HEK293 (cell line): ENCODE data around the gene NDUFV1.

Experiments used
- CTCF ChIA-PET: fragments of 350-600 bp; formaldehyde crosslinking; extraction: SDS; loops from one replicate; lab custom pipeline; 2021; ENCODE audit warnings: antibody characterized with exemption; lab: Yijun Ruan, JAX
- POLR2A ChIA-PET: fragments of 300-600 bp; formaldehyde crosslinking; extraction: SDS; loops from one replicate; lab custom pipeline; 2020; ENCODE audit warnings: antibody characterized with exemption, inconsistent platforms; lab: Yijun Ruan, JAX
- H3K27ac ChIP-seq: fragments of 200-500 bp; sonication (Bioruptor generic); 2 replicates; pipeline ENCODE4 v1.5.1; 2014; ENCODE audit warnings: low read depth, low read length, control low read depth, inconsistent platforms; ENCODE audit errors: extremely low read depth
- H3K36me3 ChIP-seq, 2 experiments: fragments of 200-500 bp in 1 of 2; sonication (Bioruptor generic) in 1 of 2; 1 replicate in 1 of 2; 2 replicates in 1 of 2; pipeline ENCODE4 v1.5.1; 2014 to 2017; ENCODE audit warnings: inconsistent platforms in 2 of 2, low read length in 2 of 2; ENCODE audit not compliant: control insufficient read depth in 2 of 2, insufficient read depth in 1 of 2
- H3K4me1 ChIP-seq: fragments of 200-500 bp; sonication (Bioruptor generic); 2 replicates; pipeline ENCODE4 v1.5.1; 2014; ENCODE audit warnings: mild to moderate bottlenecking, low read length, inconsistent platforms; ENCODE audit not compliant: control insufficient read depth, insufficient read depth
- H3K4me3 ChIP-seq: 2 replicates; pipeline ENCODE4 v1.5.1; 2011; ENCODE audit warnings: low read depth, mild to moderate bottlenecking, control low read depth, low read length, moderate library complexity
- H3K9me3 ChIP-seq: fragments of 200-500 bp; sonication (Bioruptor generic); 2 replicates; pipeline ENCODE4 v1.5.1; 2014; ENCODE audit warnings: low read depth, low read length, inconsistent platforms; ENCODE audit not compliant: control insufficient read depth, insufficient read depth
- BCL11A ChIP-seq: fragments of 450-650 bp; formaldehyde crosslinking; IDR thresholded peaks from 2 replicates; pipeline ENCODE4 v1.5.1; 2016; ENCODE audit warnings: low read depth, missing biosample characterization, missing genetic modification characterization
- GLI2 ChIP-seq: fragments of 450-650 bp; formaldehyde crosslinking; IDR thresholded peaks from 2 replicates; pipeline ENCODE4; 2017; ENCODE audit warnings: missing biosample characterization, missing genetic modification characterization, low read depth, borderline replicate concordance
- INSM2 ChIP-seq: fragments of 450-650 bp; formaldehyde crosslinking; IDR thresholded peaks from 2 replicates; pipeline ENCODE4 v1.5.1; 2016; ENCODE audit warnings: missing biosample characterization, missing genetic modification characterization
- OSR2 ChIP-seq: fragments of 450-650 bp; formaldehyde crosslinking; IDR thresholded peaks from 2 replicates; pipeline ENCODE4 v1.5.1; 2016; ENCODE audit warnings: missing biosample characterization, missing genetic modification characterization
- PRDM6 ChIP-seq: fragments of 450-650 bp; formaldehyde crosslinking; IDR thresholded peaks from 2 replicates; pipeline ENCODE4 v1.5.1; 2017; ENCODE audit warnings: missing biosample characterization, missing genetic modification characterization
- SETDB1 ChIP-seq: IDR thresholded peaks from one replicate; pipeline ENCODE4 v1.6.1; 2017; ENCODE audit warnings: mild to moderate bottlenecking, low read length, moderate library complexity, mixed read lengths; ENCODE audit not compliant: insufficient read length
- ZBTB48 ChIP-seq: fragments of 450-650 bp; formaldehyde crosslinking; IDR thresholded peaks from 2 replicates; pipeline ENCODE4 v1.5.1; 2016; ENCODE audit warnings: missing biosample characterization, missing genetic modification characterization
- ZFP69B ChIP-seq: fragments of 450-650 bp; formaldehyde crosslinking; IDR thresholded peaks from 2 replicates; pipeline ENCODE4 v1.5.1; 2016; ENCODE audit warnings: missing biosample characterization, missing genetic modification characterization
- ZNF138 ChIP-seq: fragments of 450-650 bp; formaldehyde crosslinking; IDR thresholded peaks from 2 replicates; pipeline ENCODE4 v1.5.1; 2016; ENCODE audit warnings: missing biosample characterization, missing genetic modification characterization, borderline replicate concordance
- ZNF239 ChIP-seq: fragments of 450-650 bp; formaldehyde crosslinking; IDR thresholded peaks from 2 replicates; pipeline ENCODE4 v1.5.1; 2016; ENCODE audit warnings: missing biosample characterization, missing genetic modification characterization
- ZNF292 ChIP-seq: fragments of 450-650 bp; formaldehyde crosslinking; IDR thresholded peaks from 2 replicates; pipeline ENCODE4 v1.5.1; 2016; ENCODE audit warnings: low read depth, missing biosample characterization, missing genetic modification characterization, borderline replicate concordance
- ZNF398 ChIP-seq: fragments of 450-650 bp; formaldehyde crosslinking; IDR thresholded peaks from 2 replicates; pipeline ENCODE4 v1.5.1; 2017; ENCODE audit warnings: missing biosample characterization, missing genetic modification characterization
- ZNF404 ChIP-seq: fragments of 450-650 bp; formaldehyde crosslinking; IDR thresholded peaks from 2 replicates; pipeline ENCODE4 v1.5.1; 2017; ENCODE audit warnings: missing biosample characterization, missing genetic modification characterization
- ZNF433 ChIP-seq: fragments of 450-650 bp; formaldehyde crosslinking; IDR thresholded peaks from 2 replicates; pipeline ENCODE4 v1.5.1; 2016; ENCODE audit warnings: missing biosample characterization, missing genetic modification characterization, low read depth
- ZNF76 ChIP-seq: fragments of 450-650 bp; formaldehyde crosslinking; IDR thresholded peaks from 2 replicates; pipeline ENCODE4; 2016; ENCODE audit warnings: low read depth, missing biosample characterization, missing genetic modification characterization, borderline replicate concordance
- ZSCAN23 ChIP-seq: fragments of 450-650 bp; formaldehyde crosslinking; IDR thresholded peaks from 2 replicates; pipeline ENCODE4 v1.5.1; 2016; ENCODE audit warnings: missing biosample characterization, missing genetic modification characterization
- TF ChIP-seq, protein P1 (sequence below): fragments of 450-650 bp; formaldehyde crosslinking; IDR thresholded peaks from 2 replicates; pipeline ENCODE4; 2016; ENCODE audit warnings: missing biosample characterization, missing genetic modification characterization
- TF ChIP-seq, protein P2 (sequence below): fragments of 450-650 bp; formaldehyde crosslinking; IDR thresholded peaks from 2 replicates; pipeline ENCODE4 v1.5.1; 2016; ENCODE audit warnings: missing biosample characterization, missing genetic modification characterization, low read depth
- TF ChIP-seq, protein P3 (sequence below): fragments of 450-650 bp; formaldehyde crosslinking; IDR thresholded peaks from 2 replicates; pipeline ENCODE4 v1.5.1; 2016; ENCODE audit warnings: missing biosample characterization, missing genetic modification characterization
- TF ChIP-seq, protein P4 (sequence below): fragments of 450-650 bp; formaldehyde crosslinking; IDR thresholded peaks from 2 replicates; pipeline ENCODE4 v1.5.1; 2016; ENCODE audit warnings: missing biosample characterization, missing genetic modification characterization

Gene NDUFV1

GRCh38 chr11:67608486-67608885, 1.8 kb downstream of the NDUFV1 start (continued):
- TF ChIP-seq INSM2, result no peak
- TF ChIP-seq GLI2 (tag by site-specific recombination), result no peak
- no peak for TF ChIP-seq ZNF138 (tag by site-specific recombination)
- TF ChIP-seq ZNF292 (tag by site-specific recombination), result no peak
- TF ChIP-seq, protein P1, sequence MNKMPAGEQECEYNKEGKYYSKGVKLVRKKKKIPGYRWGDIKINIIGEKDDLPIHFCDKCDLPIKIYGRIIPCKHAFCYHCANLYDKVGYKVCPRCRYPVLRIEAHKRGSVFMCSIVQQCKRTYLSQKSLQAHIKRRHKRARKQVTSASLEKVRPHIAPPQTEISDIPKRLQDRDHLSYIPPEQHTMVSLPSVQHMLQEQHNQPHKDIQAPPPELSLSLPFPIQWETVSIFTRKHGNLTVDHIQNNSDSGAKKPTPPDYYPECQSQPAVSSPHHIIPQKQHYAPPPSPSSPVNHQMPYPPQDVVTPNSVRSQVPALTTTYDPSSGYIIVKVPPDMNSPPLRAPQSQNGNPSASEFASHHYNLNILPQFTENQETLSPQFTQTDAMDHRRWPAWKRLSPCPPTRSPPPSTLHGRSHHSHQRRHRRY (tag by site-specific recombination), result no peak
- no peak for TF ChIP-seq ZNF404
- TF ChIP-seq, protein P2, sequence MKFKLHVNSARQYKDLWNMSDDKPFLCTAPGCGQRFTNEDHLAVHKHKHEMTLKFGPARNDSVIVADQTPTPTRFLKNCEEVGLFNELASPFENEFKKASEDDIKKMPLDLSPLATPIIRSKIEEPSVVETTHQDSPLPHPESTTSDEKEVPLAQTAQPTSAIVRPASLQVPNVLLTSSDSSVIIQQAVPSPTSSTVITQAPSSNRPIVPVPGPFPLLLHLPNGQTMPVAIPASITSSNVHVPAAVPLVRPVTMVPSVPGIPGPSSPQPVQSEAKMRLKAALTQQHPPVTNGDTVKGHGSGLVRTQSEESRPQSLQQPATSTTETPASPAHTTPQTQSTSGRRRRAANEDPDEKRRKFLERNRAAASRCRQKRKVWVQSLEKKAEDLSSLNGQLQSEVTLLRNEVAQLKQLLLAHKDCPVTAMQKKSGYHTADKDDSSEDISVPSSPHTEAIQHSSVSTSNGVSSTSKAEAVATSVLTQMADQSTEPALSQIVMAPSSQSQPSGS (tag by site-specific recombination), result no peak

- no peaks in the 10 kb centered on the region for H3K9me3 ChIP-seq
- TF ChIP-seq ZNF398 (tag by site-specific recombination) (no peak), PRDM6 (no peak)
- no peak overlapping the region for H3K4me3 ChIP-seq
- ChIA-PET POLR2A (interaction anchor here (0.5 kb wide), 1 partner anchor 178 kb away, joined by 3 read pairs; no protein-coding TSS in a partner anchor), CTCF (no interaction called here)
- no peaks in the 10 kb centered on the region for H3K4me1 ChIP-seq
- no peak overlapping the region for H3K27ac ChIP-seq
- peaks cover 0 to 52% of the 10 kb centered on the region in 2 experiments; a peak in 1 of 3 replicates for H3K36me3 ChIP-seq
These were observed 2.6 kb downstream of the NDUFV1 start for GRCh38 chr11:67609316-67609715.

GRCh38 chr11:67610302-67610868, 3.6 kb downstream of the NDUFV1 start:
- H3K4me3 ChIP-seq, result no peak overlapping the region
- no peaks in the 10 kb centered on the region for H3K4me1 ChIP-seq
- ChIA-PET POLR2A (no interaction called here), CTCF (no interaction called here)
- H3K36me3 ChIP-seq, result peaks cover 0 to 52% of the 10 kb centered on the region in 2 experiments; a peak in 1 of 3 replicates
- no peaks in the 10 kb centered on the region for H3K9me3 ChIP-seq
- TF ChIP-seq OSR2, result no peak
- TF ChIP-seq ZSCAN23 (tag by site-specific recombination), result no peak
- no peak for TF ChIP-seq SETDB1
- no peak for TF ChIP-seq ZNF76
- TF ChIP-seq, protein P3, sequence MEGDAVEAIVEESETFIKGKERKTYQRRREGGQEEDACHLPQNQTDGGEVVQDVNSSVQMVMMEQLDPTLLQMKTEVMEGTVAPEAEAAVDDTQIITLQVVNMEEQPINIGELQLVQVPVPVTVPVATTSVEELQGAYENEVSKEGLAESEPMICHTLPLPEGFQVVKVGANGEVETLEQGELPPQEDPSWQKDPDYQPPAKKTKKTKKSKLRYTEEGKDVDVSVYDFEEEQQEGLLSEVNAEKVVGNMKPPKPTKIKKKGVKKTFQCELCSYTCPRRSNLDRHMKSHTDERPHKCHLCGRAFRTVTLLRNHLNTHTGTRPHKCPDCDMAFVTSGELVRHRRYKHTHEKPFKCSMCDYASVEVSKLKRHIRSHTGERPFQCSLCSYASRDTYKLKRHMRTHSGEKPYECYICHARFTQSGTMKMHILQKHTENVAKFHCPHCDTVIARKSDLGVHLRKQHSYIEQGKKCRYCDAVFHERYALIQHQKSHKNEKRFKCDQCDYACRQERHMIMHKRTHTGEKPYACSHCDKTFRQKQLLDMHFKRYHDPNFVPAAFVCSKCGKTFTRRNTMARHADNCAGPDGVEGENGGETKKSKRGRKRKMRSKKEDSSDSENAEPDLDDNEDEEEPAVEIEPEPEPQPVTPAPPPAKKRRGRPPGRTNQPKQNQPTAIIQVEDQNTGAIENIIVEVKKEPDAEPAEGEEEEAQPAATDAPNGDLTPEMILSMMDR (tag by site-specific recombination), result no peak
- no peak for TF ChIP-seq ZFP69B (tag by site-specific recombination)
- TF ChIP-seq ZNF404, result no peak
- TF ChIP-seq, protein P4, sequence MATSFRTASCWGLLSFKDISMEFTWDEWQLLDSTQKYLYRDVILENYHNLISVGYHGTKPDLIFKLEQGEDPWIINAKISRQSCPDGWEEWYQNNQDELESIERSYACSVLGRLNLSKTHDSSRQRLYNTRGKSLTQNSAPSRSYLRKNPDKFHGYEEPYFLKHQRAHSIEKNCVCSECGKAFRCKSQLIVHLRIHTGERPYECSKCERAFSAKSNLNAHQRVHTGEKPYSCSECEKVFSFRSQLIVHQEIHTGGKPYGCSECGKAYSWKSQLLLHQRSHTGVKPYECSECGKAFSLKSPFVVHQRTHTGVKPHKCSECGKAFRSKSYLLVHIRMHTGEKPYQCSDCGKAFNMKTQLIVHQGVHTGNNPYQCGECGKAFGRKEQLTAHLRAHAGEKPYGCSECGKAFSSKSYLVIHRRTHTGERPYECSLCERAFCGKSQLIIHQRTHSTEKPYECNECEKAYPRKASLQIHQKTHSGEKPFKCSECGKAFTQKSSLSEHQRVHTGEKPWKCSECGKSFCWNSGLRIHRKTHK (tag by site-specific recombination), result no peak
- TF ChIP-seq BCL11A, result no peak
- TF ChIP-seq ZBTB48 (tag by site-specific recombination), result no peak
- TF ChIP-seq ZNF433, result no peak
- no peak for TF ChIP-seq ZNF239
- H3K27ac ChIP-seq, result no peak overlapping the region
